ENCODE measurements around the gene ZFHX3. TPM values are rescaled to one million over a fixed set of nuclear protein-coding genes. Genes with fewer than 3 reads are reported as not detected.
A peak's percentile ranks its signal among the peaks of the same experiment; 100 is the strongest.

ZFHX3 gene
- total RNA-seq, 4 donors from 2014 or later: 36.3 to 44.0 (median 38.1) TPM

GRCh38 chr16:72977127-72977526, 70.8 kb downstream of the ZFHX3 start:
- no peaks in the 10 kb centered on the region for H3K36me3 ChIP-seq
- H3K27me3 ChIP-seq: no peaks in the 10 kb centered on the region
- H3K4me3 ChIP-seq: no peak overlapping the region
- peak overlapping the region in 1 of 4 donors; percentile 38 for H3K27ac ChIP-seq
- no peak for DNase-seq (ENCODE audit: low spot score in 2 of 2)
- 89 to 94% methylated on average over 7 of the region's 7 CpGs for WGBS, 2 donors
- H3K4me1 ChIP-seq: peaks cover 0 to 52% (median 4%) of the 10 kb centered on the region in 4 donors
- no peaks in the 10 kb centered on the region for H3K9me3 ChIP-seq
- TF ChIP-seq POLR2A (IDR thresholded peaks at IDR 0.05): no peak

- no peaks in the 10 kb centered on the region for H3K36me3 ChIP-seq
- WGBS, 2 donors: 85 to 95% methylated on average over 15 to 17 of the region's 17 CpGs
- H3K27me3 ChIP-seq: no peaks in the 10 kb centered on the region
- H3K4me1 ChIP-seq: peaks cover 0 to 52% (median 4%) of the 10 kb centered on the region in 4 donors
- TF ChIP-seq, protein P1, sequence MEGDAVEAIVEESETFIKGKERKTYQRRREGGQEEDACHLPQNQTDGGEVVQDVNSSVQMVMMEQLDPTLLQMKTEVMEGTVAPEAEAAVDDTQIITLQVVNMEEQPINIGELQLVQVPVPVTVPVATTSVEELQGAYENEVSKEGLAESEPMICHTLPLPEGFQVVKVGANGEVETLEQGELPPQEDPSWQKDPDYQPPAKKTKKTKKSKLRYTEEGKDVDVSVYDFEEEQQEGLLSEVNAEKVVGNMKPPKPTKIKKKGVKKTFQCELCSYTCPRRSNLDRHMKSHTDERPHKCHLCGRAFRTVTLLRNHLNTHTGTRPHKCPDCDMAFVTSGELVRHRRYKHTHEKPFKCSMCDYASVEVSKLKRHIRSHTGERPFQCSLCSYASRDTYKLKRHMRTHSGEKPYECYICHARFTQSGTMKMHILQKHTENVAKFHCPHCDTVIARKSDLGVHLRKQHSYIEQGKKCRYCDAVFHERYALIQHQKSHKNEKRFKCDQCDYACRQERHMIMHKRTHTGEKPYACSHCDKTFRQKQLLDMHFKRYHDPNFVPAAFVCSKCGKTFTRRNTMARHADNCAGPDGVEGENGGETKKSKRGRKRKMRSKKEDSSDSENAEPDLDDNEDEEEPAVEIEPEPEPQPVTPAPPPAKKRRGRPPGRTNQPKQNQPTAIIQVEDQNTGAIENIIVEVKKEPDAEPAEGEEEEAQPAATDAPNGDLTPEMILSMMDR (IDR thresholded peaks at IDR 0.05): no peak
- TF ChIP-seq POLR2A (IDR thresholded peaks at IDR 0.05) (no peak), EP300 (IDR thresholded peaks at IDR 0.05) (no peak)
- no peaks in the 10 kb centered on the region for H3K9me3 ChIP-seq
- H3K27ac ChIP-seq: peak overlapping the region in 1 of 4 donors; percentile 38
- H3K4me3 ChIP-seq: no peak overlapping the region
- no peak for DNase-seq (ENCODE audit: low spot score in 2 of 2)
These were observed 71.4 kb downstream of the ZFHX3 start for GRCh38 chr16:72976438-72977064.

GRCh38 chr16:72975809-72976437, 72.0 kb downstream of the ZFHX3 start:
- no peaks in the 10 kb centered on the region for H3K36me3 ChIP-seq
- no peak for TF ChIP-seq EP300 (IDR thresholded peaks at IDR 0.05)
- no peak for TF ChIP-seq POLR2A (IDR thresholded peaks at IDR 0.05)
- WGBS, 2 donors: 76 to 77% methylated on average over 5 of the region's 5 CpGs
- DNase-seq (ENCODE audit: low spot score in 2 of 2): no peak
- no peak overlapping the region for H3K4me3 ChIP-seq
- no peaks in the 10 kb centered on the region for H3K9me3 ChIP-seq
- H3K27me3 ChIP-seq: no peaks in the 10 kb centered on the region
- no peak overlapping the region for H3K27ac ChIP-seq
- peaks cover 0 to 48% (median 4%) of the 10 kb centered on the region in 4 donors for H3K4me1 ChIP-seq

DNA sequence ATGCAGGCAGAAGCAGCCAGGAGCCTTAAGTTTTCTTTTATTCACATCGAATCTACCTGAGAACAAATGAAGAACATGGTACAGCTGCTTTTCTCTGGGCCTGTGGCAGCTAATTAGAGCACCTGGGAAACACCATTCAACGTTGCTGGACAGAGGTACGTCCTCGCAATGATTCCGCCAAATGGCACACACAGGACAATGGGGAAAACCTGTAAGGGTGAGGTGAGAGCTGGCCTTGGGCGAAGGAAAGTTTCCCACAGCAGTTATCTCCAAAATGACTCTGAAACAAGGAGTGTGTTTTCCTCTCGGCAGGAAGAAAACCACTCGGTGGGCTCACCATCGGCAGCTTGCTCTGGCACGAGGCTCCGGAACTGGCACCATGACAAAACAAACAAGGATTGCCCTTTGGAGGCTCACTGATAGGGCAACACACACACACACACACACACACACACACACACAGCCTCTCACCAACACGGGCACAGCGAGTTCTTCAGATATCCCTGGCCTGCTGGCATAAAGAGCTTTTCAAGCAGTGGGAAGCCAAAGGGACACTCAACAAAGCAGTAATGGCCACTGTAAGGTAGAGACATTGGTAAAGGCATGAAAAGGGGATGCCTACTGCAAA, 73.7 kb downstream of the ZFHX3 start:
- Histone ChIP-seq H3K27ac (no peak overlapping the region), H3K4me3 (no peak overlapping the region), H3K4me1 (peaks cover 0 to 58% (median 7%) of the 10 kb centered on the region in 4 donors), H3K9me3 (no peaks in the 10 kb centered on the region), H3K36me3 (no peaks in the 10 kb centered on the region), H3K27me3 (no peaks in the 10 kb centered on the region)
- no peak for DNase-seq (ENCODE audit: low spot score in 2 of 2)
- TF ChIP-seq POLR2A (IDR thresholded peaks at IDR 0.05) (no peak), EP300 (IDR thresholded peaks at IDR 0.05) (no peak)
- TF ChIP-seq, protein P1 (IDR thresholded peaks at IDR 0.05): no peak
- WGBS, 2 donors: 64 to 69% methylated on average over 13 of the region's 13 CpGs

DNA sequence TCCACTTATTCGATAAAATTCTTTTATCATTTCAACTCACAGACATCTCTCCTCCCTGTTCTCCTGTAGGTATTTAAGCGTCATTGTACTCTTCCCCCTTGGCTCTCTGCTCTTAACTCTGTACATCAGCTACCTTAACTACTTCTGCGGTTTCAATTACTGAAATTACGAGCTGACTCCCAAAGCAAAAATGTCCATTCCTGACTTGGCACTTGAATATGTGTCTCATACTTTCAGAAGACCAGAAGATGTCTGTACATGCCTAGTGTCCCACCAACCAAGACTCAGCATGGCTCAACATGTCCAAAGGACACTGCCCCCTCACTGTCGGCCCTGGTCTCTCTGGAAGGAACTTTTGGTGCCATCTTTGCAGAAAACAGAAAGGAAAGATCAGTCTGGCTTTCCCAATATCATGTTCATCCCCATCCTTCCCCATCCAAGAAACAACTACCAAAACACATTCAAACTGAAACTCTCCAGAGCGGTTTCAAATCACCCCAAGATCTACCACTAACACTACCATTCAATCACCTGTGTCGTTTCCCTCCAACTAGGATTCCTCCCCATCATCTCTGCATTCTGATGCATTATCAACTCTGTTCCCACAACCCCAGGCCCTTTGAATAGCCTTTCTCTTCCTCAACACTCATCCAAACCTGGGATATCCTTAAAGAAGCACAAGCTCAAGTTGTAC, 74.9 kb downstream of the ZFHX3 start:
- Histone ChIP-seq H3K27ac (no peak overlapping the region), H3K4me1 (peaks cover 0 to 58% (median 3%) of the 10 kb centered on the region in 4 donors), H3K4me3 (no peak overlapping the region), H3K36me3 (no peaks in the 10 kb centered on the region), H3K9me3 (no peaks in the 10 kb centered on the region), H3K27me3 (no peaks in the 10 kb centered on the region)
- TF ChIP-seq, protein P1 (IDR thresholded peaks at IDR 0.05): no peak
- TF ChIP-seq POLR2A (IDR thresholded peaks at IDR 0.05) (no peak), EP300 (IDR thresholded peaks at IDR 0.05) (no peak)
- 98% methylated on average over 7 of the region's 7 CpGs for WGBS, 2 donors
- no peak for DNase-seq (ENCODE audit: low spot score in 2 of 2)

All from tibial nerve (tissue), 4 donors.